ENCODE results near the gene EFHD2. TPM values are rescaled to one million over a fixed set of nuclear protein-coding genes. Genes with fewer than 3 reads are reported as not detected.

EFHD2 gene
- total and polyA plus RNA-seq, 2 of the 8 experiments (the other 6 are each of a cell fraction or from before 2014, with no cell fraction given) = 24.4 to 25.1 TPM

DNA sequence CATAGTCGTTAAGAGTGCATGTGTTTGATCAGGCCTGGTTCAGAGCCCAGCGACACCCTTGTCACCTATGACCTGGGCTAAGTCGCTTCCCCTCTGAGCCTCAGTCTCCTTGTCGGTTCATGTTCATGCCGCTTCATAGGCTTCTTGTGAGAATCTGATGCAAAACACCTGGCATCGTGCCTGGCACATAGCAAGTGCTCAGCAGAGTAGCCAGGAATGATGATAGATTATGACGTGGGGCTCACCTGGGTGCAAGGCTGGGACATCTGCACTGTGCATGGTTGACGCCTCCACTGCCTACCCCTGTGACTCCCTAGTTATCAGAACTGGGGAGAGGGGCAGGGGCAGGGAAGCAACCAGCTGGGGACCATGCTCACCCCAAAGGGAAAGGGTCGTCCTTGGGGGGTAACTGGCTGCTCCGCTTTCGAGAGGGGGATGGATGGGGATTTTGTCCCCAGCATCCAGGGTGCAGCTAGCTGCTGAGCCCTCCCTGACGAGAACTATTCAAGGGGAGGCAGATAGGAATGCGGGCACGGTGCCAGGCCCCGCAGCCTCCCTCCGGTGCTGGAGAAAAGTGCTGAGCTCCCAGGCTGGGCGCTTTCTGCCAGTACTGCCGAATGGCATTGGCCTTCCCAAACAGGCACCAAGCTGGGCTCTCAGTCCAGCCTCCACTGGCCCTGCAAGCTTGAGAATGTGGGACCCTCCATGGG, 9.3 kb downstream of the EFHD2 start:
- H3K18ac ChIP-seq (ENCODE audit: extremely low read depth, low read length) = no peak overlapping the region
- no peak overlapping the region for H3K4me3 ChIP-seq (ENCODE audit: extremely low read depth in 1 of 4, insufficient read depth in 2 of 4, low read depth in 3 of 4, low read length in 4 of 4)
- H2AFZ ChIP-seq (ENCODE audit: low read length) = no peak overlapping the region
- TF ChIP-seq GABPA (IDR thresholded peaks at IDR 0.05; ENCODE audit: borderline replicate concordance, insufficient read depth, low read length) (no peak), CEBPB (IDR thresholded peaks at IDR 0.05; ENCODE audit: low read depth, low read length) (no peak), BCL11A (IDR thresholded peaks at IDR 0.05; ENCODE audit: low read depth in 2 of 2, low read length in 2 of 2) (no peak), PHF8 (conservative IDR thresholded peaks at IDR 0.05; ENCODE audit: low read depth, low read length) (no peak), RFX5 (IDR thresholded peaks at IDR 0.05; ENCODE audit: borderline replicate concordance, low read depth, low read length) (no peak), RAD21 (IDR thresholded peaks at IDR 0.05 in 1 of 2, conservative IDR thresholded peaks at IDR 0.05 in 1 of 2; ENCODE audit: low read depth in 2 of 2, low read length in 2 of 2) (no peak), SRF (IDR thresholded peaks at IDR 0.05; ENCODE audit: low read depth, low read length) (no peak)
- TF ChIP-seq, protein P1, sequence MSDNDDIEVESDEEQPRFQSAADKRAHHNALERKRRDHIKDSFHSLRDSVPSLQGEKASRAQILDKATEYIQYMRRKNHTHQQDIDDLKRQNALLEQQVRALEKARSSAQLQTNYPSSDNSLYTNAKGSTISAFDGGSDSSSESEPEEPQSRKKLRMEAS (IDR thresholded peaks at IDR 0.05) = no peak
- H3K9me3 ChIP-seq (ENCODE audit: insufficient read depth in 2 of 2, low read depth in 1 of 2, low read length in 1 of 2) = no peaks in the 10 kb centered on the region
- H3K79me1 ChIP-seq (ENCODE audit: low read depth, low read length) = no peaks in the 10 kb centered on the region; the same call in 1 of the 2 replicates
- peaks cover 0 to 9% (median 1%) of the 10 kb centered on the region in 4 experiments; a peak in 4 of 7 replicates for H3K4me1 ChIP-seq (replicated peaks in 1 of 4; ENCODE audit: control insufficient read depth in 3 of 4, insufficient read depth in 4 of 4, low read length in 3 of 4)
- ChIA-PET CTCF (ENCODE audit: partially characterized antibody) (interaction anchor here (0.6 to 16.9 kb wide), 5 partner anchors 8 to 308 kb away, joined by 3 to 170 read pairs (median 5); partner anchors contain the start of gene EFHD2), POLR2A (ENCODE audit: partially characterized antibody) (no interaction called here)
- H3K23ac ChIP-seq (ENCODE audit: insufficient read length) = no peak overlapping the region
- DNase-seq (ENCODE audit: low read depth in 1 of 2, low spot score in 2 of 2) = no peak
- no peaks in the 10 kb centered on the region for H3K79me2 ChIP-seq (ENCODE audit: control insufficient read depth in 1 of 2, insufficient read depth in 2 of 2, low read length in 2 of 2)
- no peak overlapping the region for H3K14ac ChIP-seq (ENCODE audit: insufficient read length)
- H3K4ac ChIP-seq (replicated peaks; ENCODE audit: insufficient read length, low read depth, low read length) = no peak overlapping the region
- H2BK5ac ChIP-seq (ENCODE audit: low read depth, low read length) = no peak overlapping the region
- no peak overlapping the region for H3K9ac ChIP-seq (replicated peaks in 1 of 4; ENCODE audit: extremely low read depth in 1 of 4, low read depth in 3 of 4, low read length in 3 of 4)
- 89% methylated on average over 16 of the region's 18 CpGs; no CpG with 5 or more reads in 1 of the 2 experiments for WGBS, 2 experiments (ENCODE audit: extremely low coverage in 1 of 2, insufficient coverage in 1 of 2, insufficient read length in 1 of 2, insufficient replicate concordance in 2 of 2, low coverage in 1 of 2, low lambda C conversion rate in 2 of 2, missing lambda C conversion rate in 1 of 2)
- no peak overlapping the region for H4K8ac ChIP-seq (ENCODE audit: extremely low read depth, insufficient read depth, low read length)
- H3K56ac ChIP-seq (replicated peaks; ENCODE audit: insufficient read length, low read depth, low read length) = no peak overlapping the region
- no peaks in the 10 kb centered on the region for H3K27me3 ChIP-seq (replicated peaks in 1 of 4; ENCODE audit: control insufficient read depth in 3 of 4, extremely low read depth in 1 of 4, insufficient read depth in 3 of 4, low read length in 3 of 4)
- H4K5ac ChIP-seq (ENCODE audit: insufficient read length, low read depth, low read length) = no peak overlapping the region
- H3K23me2 ChIP-seq (ENCODE audit: low read depth, low read length) = no peaks in the 10 kb centered on the region
- no peaks in the 10 kb centered on the region for H3K36me3 ChIP-seq (ENCODE audit: control insufficient read depth in 2 of 4, insufficient read depth in 4 of 4, low read length in 3 of 4)
- no peak overlapping the region for H3K27ac ChIP-seq (ENCODE audit: low read depth, low read length)
- H2BK12ac ChIP-seq (ENCODE audit: low read depth, low read length) = no peak overlapping the region
- H4K20me1 ChIP-seq (replicated peaks in 1 of 2; ENCODE audit: control insufficient read depth in 1 of 2, insufficient read depth in 2 of 2, low read length in 2 of 2) = peaks cover 3 to 6% of the 10 kb centered on the region in 2 experiments
- H2BK120ac ChIP-seq (replicated peaks; ENCODE audit: low read depth, low read length) = no peak overlapping the region
- no peak overlapping the region for H4K91ac ChIP-seq (replicated peaks; ENCODE audit: insufficient read length, low read length)
- no peak overlapping the region for H2AK5ac ChIP-seq (ENCODE audit: low read depth, low read length)
- H3K4me2 ChIP-seq (ENCODE audit: insufficient read depth in 1 of 2, low read depth in 2 of 2, low read length in 2 of 2) = no peak overlapping the region
- FAIRE-seq = no peak
- no peak overlapping the region for H2BK15ac ChIP-seq (ENCODE audit: low read length)
- H2BK20ac ChIP-seq (ENCODE audit: low read length) = no peak overlapping the region

All from H1 (cell line).